HG02623 (cell line): ENCODE results near the gene TPBGL.
A peak's percentile ranks its signal among the peaks of the same experiment; 100 is the strongest.

ENCODE experiments used
- ATAC-seq: cut with Tn5 transposase; IDR thresholded peaks from one replicate; pipeline ENCODE4 v1.9.1; 2021; ENCODE audit warnings: moderate library complexity; ENCODE audit not compliant: unreplicated experiment

TPBGL gene

DNA sequence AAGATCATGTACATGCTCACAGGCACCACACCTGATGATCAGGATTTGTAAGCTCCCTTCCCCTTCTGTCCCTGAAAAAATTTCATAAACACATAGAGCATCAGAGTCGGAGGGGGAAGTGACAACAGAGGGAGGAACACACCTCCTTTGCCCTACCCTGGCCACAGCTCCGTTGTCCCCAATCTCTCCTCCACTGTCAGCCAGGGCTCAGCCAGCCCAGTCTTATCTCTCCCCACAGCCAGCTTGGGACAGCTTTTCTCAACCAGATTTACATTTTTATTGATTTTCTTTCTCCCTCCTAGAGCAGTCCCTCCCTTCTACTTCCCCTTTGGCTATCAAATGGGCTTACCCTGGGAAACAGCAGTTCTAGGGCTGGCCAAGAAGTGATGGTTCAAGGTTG is 32.1 kb upstream of the TPBGL start:
- ATAC-seq = no peak

DNA sequence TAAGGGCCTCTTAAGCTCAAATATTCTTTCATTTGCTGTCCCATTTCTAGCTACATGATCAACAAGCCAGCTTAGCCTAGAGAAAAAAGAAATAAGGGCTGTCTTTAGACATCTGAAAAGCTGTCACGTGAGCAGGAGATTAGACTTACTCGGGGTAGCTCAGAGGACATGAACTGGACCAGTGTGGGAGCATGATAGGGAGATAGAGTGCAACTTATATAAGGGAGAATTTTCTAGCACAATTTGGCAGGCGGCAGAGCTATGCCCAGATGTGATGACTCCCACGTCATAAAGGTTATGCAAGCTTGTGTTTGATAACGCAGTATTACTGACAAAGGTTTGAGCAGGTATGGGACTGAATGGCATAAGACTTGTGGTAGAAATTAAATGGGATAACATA is 28.2 kb upstream of the TPBGL start:
- ATAC-seq = no peak

DNA sequence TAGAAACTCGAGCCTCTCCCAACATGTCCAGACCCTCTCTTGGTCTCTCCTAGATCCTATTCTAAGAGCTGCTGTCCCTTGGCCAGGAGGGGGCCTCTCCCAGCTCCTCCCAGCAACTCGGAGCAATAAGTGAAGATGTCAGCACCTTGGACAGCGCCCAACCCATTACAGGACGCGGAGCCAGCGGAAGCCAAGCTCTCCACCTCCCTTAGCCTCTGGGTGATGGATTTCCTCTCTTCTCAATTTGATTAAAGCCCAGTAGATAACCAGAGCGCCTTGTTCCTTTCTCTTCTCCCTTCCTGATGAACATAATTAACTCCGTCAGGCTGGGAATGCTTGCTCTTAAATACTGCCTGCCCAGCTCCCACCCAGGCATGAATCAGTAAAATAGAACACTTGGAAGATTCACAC is 26.2 kb upstream of the TPBGL start:
- ATAC-seq = no peak

DNA sequence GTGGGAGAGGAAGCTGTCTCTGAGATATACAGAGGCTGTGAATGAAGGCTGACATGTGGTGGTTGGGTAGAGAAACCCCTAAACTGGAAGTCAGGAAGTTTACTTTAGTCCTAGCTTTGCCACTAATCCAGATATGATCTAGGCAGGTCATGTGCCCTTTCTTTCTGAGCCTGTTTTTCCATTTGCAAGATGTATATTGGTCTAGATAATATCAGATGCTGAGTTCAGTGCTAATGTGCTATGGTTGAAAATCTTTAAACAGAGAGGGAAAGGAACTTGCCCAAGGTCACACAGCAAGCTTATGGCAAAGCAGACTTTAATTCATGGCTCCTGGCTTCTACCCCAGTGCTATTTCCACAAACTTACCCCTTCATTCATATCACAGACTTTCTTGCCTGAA is 25.7 kb upstream of the TPBGL start:
- no peak for ATAC-seq

DNA sequence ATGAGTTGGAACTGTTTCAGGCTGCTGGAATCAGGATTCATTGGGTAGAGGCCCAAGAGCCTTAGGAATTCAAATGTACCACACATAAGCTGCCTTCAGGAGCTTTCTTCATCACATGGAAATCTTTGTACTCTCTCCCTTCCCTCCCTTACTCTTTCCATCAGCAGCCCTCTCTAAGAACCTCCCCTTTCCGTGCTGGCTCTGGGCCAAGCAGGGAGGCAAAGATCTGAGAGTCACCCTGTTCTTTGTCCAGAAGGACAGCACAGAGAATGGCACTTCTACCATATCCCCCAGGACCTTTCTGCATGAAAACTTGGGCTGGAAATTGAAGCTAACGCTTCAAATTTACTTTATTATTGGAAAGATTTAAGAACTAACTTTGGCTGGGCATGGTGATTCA is 20.7 kb upstream of the TPBGL start:
- no peak for ATAC-seq

DNA sequence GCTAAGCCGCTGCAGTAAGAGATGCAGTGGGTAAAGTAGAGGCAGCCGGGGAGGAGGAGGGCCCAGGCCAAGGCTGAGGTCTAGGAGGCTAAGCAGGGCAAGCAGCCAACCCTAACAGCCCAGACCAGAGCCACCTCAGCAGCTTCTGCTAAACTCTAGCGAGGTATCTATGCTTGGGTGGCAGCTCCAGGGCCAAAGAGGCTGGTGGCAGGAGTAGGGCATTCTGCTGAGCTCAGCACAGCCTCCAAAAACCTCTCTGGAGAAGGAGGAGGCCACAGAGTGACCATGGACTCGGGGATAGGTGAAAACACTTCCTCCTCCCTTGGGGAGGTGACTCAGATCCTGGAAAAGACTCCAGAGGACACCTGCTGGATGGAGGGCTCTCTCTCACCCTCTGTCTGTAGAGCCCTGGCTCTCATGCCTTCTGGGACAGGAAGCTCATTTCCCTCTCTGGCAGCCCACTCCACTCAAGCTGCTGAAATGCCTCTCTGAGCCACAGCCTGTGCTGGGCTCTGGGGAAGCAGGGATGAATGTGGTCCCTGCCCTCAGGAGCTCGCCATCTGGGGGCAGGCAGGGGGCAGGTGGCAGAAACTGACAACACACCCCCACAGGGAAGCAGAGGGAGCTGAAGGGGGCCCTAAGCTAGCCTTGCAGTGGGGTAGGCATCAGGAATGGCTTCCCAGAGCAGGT is 16.5 kb upstream of the TPBGL start:
- no peak for ATAC-seq

DNA sequence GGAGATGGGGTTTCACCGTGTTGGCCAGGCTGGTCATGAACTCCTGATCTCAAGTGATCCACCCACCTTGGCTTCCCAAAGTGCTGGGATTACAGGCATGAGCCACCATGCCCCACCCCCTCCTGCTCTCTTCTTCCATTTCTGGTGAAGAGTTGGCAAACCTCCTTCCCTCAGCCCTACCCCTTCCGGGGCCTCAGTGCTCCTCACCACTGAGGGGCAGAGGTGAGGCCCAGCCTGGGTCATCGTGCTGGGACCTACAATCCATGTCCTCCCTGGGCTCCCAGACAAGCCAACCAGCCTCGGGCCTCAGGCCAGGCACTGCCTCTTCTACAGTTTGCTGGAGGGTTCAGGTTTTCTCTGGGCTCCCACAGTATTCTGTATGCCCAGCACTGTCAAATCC is 14.8 kb upstream of the TPBGL start:
- ATAC-seq = no peak

DNA sequence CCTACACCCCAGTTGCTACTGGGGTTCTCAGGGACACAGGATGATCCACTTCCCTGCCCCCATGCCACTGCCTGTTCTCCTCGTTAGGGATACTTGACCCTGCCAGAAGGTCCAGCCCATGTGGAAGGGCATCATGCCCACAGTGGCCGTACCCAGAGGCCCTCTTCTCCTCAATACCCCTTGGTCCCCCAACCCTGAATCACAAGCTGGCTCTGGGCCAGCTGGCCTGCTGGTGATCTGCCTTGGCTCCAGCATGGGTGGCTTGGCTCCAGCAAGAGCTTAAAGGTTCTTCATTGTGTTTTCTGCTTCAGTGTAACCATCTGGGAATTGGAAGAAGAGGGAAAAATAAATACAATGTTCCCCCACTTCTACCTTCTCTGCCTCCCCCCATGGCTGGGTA is 11.1 kb upstream of the TPBGL start:
- no peak for ATAC-seq

DNA sequence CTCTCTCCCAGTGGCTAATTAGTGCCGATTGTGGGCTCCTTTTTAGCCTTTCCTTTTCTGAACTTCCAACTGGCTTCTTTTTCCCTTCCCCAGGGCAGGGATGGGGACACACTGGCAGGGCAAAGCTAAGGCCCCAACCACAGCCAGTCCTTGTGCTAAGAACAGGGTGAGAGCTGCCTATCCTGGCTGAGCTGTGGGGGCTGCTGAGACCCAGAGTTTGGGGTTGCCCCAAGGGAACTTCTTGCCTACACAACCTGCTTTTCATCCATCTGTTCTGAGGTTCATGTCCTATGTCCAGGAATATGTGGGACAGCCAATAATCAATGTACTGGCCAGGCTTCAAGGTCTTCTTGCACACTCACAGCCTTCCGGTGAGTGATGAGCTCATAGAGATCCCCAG is 10.0 kb upstream of the TPBGL start:
- ATAC-seq = no peak

DNA sequence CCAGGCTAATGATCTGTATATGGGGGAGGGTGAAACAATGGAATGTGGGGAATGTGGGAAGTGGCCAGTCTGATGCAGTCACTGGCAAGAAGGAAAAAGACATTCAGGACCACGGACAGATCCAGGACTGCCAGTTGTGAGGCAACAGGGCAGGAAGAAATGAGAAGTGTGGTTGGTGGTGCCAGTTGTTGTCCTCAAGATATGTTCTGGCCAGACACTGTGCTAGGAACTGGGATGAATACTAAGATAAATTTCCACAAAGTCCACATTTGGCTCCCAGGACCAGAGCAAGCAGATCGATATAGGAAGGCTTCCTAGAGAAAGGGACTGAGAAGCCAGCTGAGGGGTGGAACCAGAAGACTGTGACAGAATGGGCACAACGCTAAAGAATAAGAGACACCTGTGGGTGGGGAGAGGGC is 6.8 kb upstream of the TPBGL start:
- no peak for ATAC-seq

DNA sequence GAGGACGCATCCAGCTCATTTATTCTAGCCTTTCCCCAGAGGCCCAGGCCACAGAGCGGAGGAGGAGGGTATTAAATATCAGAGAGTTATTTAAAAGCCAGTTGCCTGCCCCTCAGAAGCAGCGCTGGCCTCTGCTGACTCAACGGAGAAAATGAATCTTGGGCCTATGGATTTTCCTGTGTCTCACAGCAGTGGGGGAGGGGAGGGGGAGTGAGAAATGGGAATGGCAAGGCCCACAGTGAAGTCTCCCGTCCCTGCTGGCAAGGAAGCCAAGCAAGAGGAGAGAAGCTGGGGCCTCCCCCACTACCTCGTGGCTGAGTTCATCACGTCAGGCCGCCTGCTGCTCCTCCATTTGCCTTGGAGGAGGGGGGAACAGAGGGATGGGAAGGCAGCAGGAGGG is 4.5 kb upstream of the TPBGL start:
- no peak for ATAC-seq

DNA sequence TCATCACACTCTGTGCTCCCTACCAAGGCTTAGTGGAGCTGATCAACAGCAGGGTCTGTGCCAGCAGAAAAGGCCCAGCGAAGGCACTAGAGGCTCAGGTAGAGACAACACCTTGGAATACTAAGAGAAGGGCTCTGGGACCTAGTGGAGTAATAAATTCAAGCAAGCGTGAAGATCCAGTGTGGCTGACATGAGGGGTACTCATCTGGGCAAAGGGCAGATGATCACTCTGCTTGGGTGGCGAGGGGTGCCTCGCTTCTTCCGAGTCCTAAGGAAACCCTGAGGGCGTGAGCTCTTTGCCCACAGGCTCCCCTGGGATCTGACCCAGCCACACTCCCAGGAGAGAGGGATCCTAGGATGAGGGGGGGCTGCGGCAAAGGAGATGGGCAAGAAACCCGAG is 3.5 kb upstream of the TPBGL start:
- no peak for ATAC-seq

DNA sequence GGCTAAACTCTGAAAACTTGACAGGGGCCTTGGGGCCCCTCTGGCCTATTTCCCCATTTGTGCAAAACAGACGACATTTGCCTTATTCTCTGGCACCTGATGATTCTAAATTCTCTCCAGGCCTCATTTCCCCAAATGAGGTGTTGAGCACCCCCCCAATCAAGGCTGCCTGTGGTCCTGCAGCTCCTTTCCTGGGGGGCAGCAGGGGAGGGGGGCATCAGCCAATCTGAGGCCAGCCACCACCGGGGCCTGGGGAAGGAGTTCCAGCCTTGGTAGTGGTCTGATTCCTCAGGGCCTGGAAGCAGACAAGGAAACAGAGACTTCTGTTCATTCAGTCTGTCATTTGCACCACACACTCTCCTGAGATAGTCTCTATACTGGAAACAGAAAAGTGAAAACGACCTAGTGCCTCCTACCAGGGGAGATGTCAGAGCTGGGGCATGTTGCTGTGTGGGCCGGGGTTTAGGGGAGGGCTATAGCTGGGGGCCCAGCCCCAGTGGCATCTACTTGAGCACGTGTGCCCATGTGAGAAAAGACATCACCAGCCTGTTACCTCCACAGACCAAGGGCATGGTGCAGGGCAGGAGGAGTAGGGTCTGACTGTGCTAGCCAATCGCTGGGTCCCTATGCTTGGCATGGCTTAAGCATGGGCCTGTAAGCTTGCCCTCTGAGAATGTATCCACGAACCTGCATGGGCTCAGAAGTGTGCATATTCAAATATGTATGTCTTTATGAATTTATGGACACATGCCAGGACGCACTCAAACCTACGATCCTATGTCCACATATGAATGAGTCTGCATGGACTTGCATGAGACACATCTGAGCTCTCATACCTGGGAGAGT is 1.8 kb upstream of the TPBGL start:
- ATAC-seq = no peak

DNA sequence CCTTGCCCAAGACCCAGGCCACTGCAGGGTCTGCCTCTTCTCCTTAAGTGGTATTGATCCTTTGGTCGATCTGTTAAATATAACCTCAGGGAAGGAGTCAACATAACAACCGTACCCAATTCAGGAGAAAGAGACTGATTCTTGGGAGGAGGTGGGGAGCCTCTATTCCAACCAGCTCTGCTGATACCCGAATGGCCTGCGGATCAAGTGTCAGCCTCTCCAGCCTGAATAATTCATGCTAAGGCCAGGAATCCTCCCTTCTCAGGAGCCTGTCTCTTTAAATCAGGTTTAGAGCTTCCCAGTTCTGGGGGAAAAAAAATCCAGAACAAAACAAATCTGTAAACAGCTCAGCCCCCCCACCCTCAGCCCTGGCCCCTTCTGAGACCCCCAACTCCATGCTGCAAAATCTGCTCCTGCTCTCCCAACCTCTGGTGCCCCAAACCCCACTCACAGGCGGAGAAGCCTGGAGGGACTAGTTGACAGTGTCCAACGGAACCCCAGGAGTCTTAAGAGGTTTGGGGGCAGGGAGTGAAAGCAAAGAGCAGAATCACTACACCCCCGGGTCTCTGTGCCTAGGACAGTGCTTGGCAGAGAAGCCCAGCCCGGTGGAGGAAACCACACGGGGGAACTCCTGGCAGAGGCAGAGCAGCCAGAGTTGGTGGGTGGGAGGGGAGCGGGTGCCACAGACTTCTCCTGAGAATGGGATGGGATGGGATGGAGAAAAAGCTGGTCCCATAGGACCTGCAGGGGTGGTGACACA is 863 bp upstream of the TPBGL start:
- no peak for ATAC-seq

DNA sequence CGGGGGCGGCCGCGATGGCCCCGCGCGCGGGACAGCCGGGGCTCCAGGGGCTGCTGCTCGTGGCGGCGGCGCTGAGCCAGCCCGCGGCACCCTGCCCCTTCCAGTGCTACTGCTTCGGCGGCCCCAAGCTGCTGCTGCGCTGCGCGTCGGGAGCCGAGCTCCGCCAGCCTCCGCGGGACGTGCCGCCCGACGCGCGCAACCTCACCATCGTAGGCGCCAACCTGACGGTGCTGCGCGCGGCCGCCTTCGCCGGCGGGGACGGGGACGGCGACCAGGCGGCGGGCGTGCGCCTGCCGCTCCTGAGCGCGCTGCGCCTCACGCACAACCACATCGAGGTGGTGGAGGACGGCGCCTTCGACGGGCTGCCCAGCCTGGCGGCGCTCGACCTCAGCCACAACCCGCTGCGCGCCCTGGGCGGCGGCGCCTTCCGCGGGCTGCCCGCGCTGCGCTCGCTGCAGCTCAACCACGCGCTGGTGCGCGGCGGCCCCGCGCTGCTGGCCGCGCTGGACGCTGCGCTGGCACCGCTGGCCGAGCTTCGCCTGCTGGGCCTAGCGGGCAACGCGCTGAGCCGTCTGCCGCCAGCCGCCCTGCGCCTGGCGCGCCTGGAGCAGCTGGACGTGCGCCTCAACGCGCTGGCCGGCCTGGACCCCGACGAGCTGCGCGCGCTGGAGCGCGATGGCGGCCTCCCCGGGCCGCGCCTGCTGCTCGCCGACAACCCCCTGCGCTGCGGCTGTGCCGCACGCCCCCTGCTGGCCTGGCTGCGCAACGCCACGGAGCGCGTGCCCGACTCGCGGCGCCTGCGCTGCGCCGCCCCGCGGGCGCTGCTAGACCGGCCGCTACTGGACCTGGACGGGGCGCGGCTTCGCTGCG is 697 bp downstream of the TPBGL start:
- ATAC-seq = peak; percentile 80

DNA sequence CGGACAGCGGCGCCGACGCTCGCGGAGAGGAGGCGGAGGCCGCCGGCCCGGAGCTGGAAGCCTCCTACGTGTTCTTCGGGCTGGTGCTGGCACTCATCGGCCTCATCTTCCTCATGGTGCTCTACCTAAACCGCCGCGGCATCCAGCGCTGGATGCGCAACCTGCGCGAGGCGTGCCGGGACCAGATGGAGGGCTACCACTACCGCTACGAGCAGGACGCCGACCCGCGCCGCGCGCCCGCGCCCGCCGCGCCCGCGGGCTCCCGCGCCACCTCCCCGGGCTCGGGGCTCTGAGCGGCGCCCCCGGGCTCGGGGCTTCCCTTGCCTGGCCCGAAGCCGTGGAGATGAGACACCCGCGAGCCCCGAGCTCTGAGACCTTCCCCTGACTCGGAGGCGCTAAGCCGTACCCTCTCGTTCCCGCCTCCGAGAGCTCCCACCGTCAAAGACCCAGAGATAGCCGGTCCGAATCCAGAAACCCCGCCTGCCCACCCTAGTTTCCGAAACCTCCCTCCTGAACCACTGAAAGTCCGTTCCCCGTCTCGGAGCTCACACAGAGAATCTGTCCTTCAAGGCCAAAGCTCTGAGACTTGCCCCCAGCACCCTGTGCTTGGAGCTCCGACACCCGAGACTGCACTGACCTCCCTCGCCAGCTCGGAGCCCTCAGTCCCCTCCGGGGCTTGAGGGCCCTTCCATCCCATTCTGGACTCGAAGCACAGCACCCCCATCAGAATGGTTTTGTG is 1.5 kb downstream of the TPBGL start:
- ATAC-seq = no peak

DNA sequence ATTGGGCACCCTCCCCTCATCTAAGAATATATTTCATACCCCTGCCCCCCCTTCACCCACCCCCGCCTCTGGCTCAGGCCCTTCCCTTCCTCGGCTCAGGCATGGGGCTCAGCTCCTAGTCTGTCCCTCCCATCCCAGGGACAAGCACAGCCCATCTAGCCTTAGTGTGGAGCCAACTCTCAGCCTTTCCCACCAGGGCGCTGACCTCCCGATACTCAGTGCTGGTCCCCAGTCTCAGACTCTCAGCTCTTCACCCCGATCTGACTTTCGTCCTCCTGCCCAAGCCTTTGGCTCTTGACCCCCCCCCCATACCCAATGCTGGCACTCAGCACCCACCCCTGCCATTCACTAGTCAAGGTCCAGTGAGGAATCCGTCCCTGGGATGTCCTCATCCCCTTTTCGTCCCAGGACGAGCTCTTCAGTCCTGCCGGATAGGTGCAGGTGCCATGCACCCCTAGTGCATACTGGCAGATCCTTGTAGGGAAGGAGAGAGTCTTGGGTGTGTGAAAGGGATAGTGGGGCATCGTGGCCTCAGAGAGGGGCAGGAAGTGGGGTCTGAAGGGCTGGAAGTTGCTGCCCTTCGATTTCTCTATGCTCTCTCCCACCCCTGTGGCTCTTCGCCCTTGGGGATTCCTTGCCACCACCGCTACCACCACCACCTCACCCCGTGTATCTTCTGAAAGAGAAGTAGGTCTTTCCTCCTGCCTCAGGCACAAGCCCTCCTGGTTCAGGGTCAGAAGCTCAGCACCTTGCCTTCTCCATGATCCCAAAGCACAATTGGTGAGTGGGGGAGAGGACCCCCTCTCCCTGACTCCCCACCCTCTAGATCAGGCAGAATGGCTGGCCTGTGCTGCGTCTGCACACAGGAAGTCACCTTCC is 2.4 kb downstream of the TPBGL start:
- no peak for ATAC-seq

DNA sequence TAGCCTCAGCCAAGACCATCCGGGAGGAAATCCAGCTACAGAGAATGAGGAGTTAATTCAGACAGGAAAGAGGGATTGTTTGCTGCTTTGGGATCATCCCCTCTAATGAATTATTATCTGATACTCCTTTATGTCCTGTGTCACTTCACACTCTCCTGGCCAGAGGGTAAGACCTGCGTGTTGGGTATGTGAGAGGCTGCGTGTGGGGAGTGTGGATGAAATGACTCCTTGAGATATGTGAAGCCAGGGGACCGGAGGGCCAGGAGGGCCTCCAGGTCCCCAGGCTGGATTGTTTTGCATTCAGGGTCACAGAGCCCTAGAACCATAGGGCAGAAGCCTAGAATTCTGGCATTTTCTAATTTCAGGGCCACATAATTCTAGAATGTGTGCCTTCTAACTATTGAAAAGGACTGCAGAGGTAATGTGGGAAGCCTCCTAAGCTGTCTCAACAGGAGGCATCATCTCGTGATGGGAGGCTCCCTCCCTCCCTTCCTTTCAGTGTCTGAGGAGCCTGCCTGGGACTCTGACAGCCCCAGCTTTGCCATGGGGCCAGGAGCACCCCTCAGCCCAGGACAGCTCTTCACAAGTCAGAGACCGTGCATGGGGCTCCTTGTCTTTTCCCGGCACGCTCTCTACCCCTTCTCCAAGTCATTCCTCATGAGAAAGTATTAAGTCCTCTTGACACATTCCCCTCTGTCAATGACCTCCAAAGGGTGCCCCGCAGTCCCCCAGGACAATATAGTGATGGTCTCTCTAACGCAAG is 3.7 kb downstream of the TPBGL start:
- ATAC-seq = no peak
